Measurements from ENCODE around the gene NECAB3.

DNA sequence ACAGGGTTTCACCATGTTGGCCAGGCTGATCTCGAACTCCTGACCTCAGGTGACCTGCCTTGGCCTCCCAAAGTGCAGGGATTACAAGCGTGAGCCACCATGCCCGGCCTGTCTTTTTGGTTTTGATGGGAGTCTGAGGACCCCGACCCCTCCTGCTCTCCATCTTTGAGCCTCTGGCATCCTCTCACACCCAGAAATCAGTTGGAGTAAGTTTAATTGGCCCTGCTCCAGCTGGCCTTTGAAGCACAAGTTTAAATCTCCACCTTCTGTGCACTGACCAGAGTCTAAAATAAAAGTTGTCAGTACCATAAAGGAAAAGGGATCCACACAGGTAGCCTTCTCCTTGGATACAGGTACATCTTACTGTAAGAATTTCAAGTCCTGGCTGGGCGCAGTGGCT, 28.0 kb downstream of the NECAB3 start:
- TF ChIP-seq, protein P1, sequence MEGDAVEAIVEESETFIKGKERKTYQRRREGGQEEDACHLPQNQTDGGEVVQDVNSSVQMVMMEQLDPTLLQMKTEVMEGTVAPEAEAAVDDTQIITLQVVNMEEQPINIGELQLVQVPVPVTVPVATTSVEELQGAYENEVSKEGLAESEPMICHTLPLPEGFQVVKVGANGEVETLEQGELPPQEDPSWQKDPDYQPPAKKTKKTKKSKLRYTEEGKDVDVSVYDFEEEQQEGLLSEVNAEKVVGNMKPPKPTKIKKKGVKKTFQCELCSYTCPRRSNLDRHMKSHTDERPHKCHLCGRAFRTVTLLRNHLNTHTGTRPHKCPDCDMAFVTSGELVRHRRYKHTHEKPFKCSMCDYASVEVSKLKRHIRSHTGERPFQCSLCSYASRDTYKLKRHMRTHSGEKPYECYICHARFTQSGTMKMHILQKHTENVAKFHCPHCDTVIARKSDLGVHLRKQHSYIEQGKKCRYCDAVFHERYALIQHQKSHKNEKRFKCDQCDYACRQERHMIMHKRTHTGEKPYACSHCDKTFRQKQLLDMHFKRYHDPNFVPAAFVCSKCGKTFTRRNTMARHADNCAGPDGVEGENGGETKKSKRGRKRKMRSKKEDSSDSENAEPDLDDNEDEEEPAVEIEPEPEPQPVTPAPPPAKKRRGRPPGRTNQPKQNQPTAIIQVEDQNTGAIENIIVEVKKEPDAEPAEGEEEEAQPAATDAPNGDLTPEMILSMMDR (IDR thresholded peaks at IDR 0.05) = no peak
- no peak for TF ChIP-seq EP300 (IDR thresholded peaks at IDR 0.05)
- TF ChIP-seq POLR2AphosphoS5 (IDR thresholded peaks at IDR 0.05) = no peak
- TF ChIP-seq POLR2A (IDR thresholded peaks at IDR 0.05) = no peak
